HG03175 (cell line): ENCODE data around the gene AHNAK.
"Not testable (repeated sequence)": the region's sequence is repeated elsewhere in the genome, so short reads cannot be mapped to it uniquely, and the experiment has no call there.

ENCODE experiments used
- ATAC-seq: cut with Tn5 transposase; IDR thresholded peaks from one replicate; pipeline ENCODE4 v1.9.1; 2021; ENCODE audit warnings: mild to moderate bottlenecking, moderate library complexity; ENCODE audit not compliant: unreplicated experiment

AHNAK gene

DNA sequence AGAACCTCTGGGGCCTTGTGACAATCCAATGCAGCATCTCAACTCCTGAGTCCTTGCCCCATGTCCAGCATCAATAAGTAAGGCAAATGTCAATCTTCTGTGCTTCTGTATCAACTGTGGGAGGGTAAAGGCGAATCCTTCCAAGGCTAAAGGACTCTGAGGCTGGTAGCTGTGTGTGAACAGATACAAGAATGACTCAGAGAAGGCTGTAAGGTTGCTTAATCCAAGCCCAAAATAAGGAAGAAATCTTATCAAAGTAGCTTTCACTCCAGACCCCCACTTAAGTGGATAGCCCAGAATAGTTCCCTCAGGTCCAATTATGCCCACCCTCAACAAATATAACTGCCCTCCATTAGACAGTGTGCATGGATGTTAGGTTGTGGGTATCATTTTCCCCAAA is 155.9 kb downstream of the AHNAK start:
- no peak for ATAC-seq

DNA sequence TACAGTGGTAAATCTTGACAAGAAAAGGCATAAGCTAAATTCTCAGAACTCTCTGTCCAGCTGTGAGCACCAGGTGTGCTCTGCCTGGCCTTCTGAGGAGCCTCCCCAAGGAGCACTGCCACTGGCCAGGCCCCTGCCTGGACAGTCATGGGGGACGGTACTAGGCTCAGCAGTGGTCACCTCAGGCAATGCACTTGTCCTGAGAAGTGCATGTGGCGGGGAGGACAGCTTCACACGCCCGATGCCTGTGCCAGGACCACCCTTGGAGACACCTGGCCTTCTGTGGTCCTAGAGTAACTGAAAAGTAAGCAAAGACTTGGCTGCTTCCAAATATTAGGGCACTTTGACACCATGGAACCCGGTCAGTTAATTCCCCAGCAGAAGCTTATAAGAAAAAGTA is 156.4 kb downstream of the AHNAK start:
- no peak for ATAC-seq

DNA sequence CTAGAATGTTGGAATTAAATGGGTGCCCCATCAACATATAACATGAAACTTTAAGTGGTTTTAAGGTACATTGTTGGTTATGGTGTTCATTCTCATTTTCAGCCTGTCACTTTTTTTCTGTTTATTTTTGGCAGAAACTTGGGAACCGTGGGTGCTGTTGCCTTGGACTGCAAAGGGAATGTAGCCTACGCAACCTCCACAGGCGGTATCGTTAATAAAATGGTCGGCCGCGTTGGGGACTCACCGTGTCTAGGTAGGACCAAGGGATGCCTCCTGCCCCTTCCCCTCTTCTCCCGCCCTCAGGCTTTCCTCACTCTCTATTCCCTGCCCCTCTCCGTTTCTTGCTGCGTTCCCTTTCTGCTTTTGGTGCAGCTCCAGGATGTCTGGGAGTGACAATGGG is 157.6 kb downstream of the AHNAK start:
- no peak for ATAC-seq

DNA sequence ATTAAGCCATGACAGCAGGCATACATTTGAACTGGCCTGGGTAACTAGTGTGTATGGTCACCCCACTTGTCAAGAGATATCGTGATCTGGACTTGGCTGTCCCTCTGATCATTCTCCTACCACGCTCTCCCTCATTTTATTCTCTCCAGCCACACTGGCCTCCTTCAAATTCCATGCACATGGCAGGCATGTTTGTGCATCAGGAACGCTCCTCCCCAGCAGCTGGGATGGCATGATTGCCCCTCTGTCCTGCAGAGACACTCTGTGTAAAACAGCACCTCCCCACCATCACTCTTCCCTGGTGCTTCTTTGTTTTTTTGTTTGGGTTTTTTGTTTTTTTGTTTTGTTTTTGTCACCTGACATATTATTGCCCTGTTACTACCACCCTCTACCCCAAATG is 159.2 kb downstream of the AHNAK start:
- ATAC-seq, result no peak

DNA sequence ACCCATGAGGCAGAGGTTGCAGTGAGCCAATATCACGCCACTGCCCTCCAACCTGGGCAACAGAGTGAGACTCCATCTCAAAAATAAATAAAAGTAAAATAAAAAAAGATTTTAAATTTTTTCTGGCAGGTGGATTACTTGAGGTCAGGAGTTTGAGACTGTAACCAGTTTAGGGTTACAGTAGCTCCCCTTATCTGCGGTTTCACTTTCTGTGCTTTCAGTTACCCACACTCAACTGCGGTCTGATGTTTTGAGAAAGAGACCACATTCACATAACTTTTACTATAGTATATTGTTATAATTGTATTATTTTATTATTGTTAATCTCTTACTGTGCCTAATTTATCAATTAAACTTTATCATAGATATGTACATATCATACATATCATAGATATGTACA is 160.5 kb downstream of the AHNAK start:
- ATAC-seq, result not testable (repeated sequence)

DNA sequence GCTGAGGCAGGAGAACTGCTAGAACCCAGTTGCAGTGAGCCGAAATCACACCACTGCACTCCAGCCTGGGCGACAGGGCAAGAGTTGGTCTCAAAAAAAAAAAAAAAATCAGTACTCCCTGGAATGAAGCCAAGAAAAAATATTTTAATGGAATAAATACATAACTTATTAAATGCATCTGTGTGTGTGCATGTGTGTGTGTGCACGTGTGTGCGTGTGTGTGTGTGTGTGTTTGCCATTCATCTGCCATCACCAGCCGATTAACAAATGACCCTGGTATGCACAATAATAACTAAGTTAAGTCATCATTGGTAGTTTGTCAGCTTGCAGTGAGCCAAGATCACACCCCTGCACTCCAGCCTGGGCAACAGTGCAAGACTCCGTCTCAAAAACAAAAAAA is 162.8 kb downstream of the AHNAK start:
- no peak for ATAC-seq
